ENCODE results near the gene CDK1.

The CDK1 gene

DNA sequence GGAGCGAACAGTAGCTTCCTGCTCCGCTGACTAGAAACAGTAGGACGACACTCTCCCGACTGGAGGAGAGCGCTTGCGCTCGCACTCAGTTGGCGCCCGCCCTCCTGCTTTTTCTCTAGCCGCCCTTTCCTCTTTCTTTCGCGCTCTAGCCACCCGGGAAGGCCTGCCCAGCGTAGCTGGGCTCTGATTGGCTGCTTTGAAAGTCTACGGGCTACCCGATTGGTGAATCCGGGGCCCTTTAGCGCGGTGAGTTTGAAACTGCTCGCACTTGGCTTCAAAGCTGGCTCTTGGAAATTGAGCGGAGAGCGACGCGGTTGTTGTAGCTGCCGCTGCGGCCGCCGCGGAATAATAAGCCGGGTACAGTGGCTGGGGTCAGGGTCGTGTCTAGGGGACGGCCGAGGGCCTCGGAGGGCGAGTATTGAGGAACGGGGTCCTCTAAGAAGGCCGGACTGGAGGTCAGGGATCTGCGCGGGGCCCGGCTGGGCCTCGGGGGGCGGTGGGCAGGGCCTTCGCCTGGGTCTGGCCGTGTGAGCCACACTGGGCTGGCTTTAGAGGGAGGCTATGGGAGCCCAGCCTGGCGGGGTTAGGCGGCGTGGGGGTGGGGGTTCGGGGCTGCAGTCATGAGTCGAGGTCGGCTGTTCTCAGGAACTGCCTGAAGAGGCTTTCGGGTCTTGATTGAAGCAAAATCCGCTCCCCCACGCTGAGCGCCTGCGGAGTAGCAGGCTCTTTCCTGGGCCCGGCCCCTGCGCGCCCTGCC lies at the start of gene CDK1:
Gene CDK1 (plus strand): TSS at position 265 of the 757 bp plus-strand sequence. CDS start 1,688 bp downstream, outside the sequence.
- peak; percentile 93 for DNase-seq

DNA sequence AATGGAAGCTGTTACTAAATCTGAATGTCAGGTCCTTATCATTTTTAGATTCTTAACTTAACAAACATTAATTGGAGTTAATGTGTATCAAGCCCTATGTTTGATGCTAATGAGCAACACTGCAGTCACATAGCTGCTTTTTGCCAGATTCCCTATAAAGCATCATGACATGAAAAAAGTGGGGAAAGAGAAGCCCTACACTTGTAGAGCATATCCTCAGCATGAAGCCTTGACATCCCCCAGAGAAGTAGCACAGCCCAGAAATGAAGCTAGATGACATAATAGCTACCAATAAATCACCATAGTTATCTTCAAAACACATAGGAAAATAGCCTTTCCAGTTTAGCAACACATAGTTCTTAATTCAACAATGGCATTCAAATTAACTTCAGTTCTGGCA lies 49.2 kb upstream of the CDK1 start:
- no peak for DNase-seq

DNA sequence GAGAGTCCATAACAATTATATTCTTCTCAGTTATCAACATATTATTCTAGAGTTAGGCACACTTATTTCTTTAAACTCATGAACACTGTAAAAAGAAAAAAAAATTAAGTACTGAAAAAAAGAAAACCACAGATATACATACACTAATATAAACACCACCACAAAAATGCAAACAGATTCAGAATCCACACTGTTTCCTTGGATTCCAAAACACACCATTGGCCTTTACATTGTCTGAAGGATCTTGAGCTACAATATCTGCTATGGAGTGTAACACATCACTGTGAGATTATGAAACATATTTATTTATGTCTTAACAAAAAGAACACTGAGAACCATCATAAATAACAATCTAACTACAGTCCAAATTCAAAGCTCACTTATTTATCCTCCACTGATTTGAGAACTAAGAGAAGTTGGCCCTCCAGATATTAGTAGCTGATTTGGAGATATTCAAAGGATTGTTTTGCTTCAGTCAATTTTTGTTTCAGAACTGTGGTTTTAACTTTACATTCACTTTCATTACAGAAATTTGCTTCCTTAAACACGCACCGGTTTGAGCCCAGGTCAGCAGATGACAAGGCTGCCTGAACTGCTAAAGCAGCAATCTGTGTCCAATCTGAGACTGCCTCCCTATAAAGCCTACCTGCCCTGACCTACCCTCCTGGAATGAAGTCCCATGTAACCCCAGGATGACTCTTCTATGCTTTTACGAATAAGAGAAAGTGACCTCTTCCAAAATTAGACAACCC lies 47.0 kb upstream of the CDK1 start:
- DNase-seq: no peak

DNA sequence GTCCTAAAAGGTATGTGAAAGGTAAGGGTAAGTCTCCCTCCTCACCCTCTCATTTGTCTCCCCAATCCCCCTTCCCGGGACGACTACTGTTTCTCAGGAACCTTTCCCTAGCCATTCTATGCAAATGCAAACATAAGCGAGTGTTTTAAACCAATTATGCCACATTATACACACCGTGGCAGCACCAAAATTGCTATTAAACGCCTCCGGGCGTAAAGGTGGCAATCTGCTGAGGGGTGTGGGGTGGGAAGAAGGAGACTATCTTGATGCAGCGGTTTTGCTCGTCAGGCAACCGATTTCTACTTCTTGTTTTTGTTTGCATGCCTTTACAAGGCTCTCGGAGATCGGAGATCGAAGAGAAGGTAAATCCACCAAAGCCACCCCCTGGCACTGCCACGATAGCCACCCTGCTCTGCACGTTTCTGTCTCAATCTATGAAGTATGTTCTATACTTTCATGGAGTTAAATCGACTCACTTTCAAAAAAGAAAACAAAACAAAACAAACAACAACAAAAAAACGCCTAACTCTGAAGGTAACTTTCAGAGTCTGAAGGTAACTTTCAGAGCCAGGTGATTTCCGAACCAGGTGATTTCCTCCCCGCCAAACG lies 46.0 kb upstream of the CDK1 start:
- DNase-seq: no peak

DNA sequence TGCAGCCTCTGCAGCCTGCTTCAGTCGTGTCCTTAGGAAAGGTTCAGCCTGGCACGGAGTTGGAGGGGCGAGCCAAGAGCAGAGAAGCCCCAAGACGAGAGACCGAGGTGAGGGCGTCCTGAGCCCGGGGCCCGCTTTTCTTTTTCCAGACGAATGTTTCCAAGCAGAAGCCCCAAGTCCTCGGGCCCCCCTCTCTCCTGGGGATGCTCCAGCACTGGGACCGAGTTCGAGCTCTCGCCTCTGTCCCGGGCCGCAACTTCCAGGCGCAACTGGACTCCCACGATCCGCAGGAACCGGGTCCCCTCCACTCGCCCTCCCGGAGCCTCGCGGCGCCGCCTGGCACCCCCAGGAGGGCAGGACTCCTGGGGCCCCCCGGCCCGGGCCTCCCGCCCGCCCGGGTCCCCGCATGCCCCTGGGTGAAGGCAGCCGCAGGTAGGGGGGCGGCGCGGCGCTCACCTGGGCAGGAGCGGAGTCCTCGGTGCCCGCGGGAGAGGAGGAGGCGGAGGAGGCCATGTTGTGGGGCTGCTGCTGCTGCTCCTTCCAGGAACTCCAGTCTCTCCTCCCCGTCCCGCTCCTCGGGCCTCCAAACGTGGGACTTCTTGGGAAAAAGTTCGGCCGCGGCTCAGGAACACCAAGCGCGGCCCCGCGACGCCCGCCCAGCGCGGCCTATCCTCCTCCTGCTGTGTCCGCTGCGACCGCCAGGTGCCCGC lies 45.3 kb upstream of the CDK1 start:
- DNase-seq: no peak

DNA sequence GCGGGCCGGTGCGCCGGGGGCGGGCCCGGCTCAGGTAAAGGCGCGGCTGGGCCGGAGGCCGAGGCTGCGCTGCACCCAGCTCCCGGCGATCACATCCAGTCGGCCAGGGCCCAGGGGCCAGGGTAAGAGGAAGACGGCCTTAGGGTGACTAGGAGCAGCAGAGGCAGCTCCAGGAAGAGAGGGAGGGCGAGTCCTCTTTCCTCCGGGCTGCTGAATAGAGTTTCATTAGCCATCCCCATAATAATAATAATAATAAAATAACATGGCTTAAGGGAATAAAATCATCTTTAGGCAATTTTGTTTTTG lies 44.8 kb upstream of the CDK1 start:
- no peak for DNase-seq

DNA sequence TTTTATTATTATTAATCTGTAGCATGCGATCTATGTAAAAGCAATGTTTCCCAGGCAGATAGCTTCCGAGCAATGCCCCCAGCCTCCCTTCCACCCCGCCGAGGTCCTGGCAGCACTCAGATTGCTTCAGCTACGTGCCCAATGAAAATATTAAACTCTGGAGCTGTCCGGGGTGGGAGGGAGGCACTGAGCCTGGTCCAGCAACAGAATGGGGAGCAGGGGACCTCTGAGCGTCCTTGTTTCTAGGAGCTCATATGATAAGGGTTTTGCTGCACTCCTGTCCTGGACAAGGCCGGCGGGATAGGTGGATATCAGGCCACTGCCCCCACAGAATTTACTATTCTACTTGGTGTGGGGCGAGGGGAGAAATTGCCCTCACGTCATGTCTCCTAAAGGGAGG lies 44.5 kb upstream of the CDK1 start:
- no peak for DNase-seq

DNA sequence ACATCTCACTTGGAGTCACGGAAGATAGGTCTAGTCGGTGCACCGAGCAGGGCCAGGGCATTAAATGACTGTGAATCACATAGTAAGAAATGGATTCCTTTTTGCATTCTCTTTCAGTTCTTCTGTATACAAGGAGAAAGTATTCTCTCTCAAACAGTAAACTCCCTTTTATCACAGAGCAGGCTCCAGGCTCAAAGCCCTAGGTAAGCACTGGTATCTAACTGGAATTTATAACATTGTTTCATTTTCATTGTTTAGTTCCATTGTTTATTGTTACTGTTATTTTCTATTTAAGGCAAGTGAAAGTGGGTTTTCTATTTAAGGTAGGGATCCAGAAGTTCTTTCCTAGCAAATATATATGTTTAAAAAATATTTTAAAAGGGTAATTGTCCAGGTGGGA lies 44.1 kb upstream of the CDK1 start:
- no peak for DNase-seq

DNA sequence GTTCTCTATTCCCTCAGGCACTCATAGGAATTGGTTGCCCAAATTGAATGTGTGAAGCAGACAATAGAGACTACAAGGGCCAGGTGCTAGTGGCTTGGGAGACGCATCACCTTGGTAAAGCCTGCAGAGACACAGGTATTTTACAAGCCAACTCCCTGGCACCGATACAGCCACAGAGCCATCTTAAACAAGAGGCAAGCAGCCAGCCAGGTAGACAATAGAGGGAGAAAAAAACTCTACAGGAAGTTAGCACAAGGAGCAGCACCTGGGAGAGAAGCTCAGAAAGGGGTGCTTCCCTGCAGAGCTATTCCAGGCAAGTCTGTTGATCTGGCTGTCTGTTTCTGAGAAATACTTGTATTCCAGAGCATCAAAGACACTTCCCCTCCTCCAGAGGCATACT lies 43.0 kb upstream of the CDK1 start:
- no peak for DNase-seq

DNA sequence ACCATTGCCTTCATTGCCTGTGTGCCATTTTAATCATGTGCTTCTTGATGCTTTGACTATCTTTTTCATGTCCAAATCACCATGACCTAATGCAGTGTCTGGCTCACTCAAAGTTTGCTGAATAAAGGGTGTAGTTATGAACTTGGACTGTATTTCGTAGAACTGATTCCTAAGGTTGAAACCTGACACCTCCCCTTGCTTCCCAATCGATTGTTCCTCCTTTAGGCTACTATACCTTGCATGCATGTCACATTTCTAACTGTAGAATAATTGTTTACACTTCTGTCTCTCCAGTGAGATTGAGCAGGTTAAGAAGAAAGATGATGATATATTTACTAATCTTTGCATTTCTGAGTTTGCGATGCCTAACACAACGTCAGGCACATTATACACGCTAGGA lies 41.0 kb upstream of the CDK1 start:
- no peak for DNase-seq

DNA sequence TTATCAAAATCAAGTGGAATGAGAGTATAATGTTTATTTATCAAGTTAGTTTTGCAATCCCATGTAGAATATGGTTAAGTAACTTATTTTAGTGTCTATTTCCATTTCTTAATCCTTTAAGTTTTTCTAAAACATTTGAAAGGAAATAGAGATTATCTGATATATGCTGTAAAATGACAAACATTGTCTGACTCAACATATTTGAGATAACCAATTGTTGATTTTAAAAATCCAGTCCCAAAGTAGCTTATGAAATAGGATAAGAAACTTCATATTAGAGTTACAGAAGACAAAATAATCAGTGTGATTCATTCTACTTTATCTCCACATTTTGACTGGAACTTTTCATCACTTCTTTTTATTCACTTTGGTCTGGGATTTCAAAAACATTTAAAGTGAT lies 38.7 kb upstream of the CDK1 start:
- DNase-seq: no peak

DNA sequence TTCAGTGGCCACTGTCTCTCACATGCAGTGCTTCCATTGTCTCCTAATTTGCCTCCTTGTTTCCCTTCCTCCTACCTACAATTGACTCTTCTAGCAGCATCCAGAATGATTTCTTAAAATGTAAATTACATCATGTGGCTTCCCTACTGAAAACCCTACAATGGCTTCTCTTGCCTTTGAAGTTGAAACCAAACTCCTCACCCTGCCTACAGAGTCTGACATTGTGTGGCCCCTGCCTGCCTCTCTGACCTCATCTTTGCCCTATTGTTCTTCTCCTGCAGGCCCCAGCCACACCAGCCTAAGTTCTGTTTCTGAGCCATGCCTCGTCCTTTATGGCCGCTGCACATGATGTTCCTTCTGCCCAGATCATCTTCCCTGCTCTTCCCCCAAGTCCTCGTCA lies 35.8 kb upstream of the CDK1 start:
- no peak for DNase-seq

DNA sequence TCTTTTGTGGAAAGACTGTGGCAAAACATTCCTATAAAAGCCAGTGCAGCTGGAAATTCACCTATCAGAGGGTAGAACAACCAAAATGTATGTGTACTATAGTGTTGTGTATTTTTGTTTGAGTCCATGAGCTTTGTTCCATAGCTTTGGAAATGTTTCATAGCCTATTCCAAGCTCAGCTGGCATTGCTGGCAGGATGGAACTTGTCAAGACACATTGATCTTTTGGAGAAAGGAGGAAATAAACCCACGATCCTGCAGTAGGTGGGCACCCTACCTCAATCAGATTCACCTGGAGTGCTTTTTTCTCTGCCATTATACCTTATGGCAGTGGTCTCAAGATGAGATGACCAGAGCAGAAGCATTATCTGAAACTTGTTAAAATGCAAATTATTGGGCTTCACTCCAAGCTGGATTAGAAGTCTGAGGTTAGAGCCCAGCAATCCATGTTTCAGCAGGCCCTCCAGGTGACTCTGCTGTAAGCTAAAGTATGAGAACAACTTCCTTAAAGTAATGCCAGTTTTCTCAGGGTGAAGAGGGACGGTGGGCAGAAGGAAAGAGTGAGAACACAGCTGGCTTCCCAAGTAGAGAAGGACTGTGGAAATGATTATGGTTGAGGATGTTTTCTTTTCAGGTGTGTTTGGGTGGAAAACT lies 30.3 kb upstream of the CDK1 start:
- no peak for DNase-seq

DNA sequence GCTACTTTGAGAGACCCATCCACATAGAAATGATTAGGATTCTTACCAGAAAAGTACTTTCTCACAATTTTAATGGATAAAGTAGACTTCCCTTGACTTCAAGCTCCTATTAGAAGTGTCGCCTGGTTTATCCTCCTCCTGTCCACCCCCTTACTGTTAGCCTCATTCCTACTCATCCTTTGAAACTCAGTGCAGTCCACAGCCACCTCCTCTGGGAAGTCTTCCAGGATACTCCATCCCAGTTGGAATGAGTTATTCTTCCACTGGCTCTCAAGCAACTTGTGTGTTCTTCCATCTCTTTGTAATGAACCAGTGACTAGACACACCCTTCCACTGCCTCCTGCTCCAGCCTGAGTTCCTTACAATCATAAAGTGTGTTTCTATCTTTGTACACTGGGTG lies 25.1 kb upstream of the CDK1 start:
- DNase-seq: no peak

DNA sequence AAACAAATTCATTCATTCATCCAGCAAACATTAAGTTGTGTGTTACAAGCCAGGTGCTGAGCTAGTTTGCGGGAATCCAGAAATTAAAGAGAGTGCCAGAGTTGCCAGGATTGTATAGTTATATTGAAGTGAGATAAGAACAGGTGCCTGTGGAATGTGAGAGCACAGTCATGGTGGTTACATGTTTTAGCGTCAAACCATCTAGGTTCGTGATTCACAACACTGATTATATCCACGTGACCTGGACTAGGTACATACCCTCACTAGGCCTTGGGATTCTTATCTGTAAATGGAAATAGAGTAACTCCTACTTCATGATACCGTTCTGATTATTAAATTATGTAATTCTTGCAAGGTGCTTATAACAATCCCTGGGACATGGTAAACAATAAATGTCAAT lies 24.5 kb upstream of the CDK1 start:
- no peak for DNase-seq

DNA sequence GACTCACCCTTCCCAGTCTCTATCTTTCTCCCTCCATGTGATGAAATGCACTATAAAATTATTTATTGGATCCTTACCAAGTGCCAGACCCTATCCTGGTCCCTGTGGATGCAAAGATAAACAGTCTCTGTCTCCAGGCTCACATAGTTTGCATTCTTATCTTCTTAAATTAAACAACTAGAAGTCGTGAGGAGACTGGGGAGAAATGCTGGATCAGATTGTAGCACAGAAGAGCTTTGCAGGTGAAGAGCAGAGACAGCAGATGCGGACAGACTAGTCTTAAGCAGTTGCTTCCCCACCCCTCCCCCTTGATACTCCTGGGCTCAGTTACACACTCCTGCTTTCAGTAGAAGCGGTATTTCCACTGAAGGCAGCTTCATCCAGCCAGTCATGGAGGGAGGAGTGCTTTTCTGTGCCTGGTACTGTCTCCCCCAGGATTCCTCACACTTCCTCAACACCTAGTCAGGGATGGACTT lies 20.8 kb upstream of the CDK1 start:
- no peak for DNase-seq

DNA sequence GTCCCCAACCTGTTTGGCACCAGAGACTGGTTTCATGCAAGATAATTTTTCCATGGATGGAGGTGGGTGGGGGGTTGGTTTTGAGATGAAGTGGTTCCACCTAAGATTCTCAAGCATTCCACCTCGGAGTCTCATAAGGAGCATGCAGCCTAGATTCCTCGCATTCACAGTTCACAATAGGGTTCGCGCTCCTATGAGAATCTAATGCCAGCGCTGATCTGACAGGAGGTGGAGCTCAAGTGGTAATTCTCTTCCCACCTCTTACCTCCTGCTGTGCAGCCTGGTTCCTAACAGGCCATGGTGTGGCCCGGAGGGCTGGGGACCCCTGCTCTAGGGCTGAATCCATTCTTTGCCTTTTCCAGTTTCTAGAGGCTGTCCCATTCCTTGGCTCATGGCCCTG lies 19.1 kb upstream of the CDK1 start:
- DNase-seq: no peak

DNA sequence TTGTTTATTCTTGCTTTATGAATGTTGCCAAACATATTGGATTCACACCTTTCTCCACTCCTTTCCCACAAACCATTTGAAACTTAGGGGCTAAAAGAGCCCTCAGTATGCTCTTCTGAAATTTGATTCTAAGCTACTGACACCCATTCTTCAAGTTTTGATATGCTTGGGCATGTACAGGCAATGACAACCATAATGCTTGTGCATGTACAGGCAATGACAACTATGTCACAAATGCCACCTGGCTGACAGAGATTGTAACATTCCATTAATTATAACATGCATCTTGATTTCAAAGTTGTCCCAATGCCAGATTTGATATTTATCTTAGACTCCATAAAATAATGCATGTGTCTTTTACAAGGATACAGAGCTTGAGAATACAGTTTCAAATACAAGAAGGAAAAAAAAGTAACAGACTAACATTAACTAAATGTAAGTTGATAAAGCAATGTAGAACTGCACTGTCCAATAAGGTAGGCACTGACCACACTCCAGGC lies 17.5 kb upstream of the CDK1 start:
- no peak for DNase-seq

DNA sequence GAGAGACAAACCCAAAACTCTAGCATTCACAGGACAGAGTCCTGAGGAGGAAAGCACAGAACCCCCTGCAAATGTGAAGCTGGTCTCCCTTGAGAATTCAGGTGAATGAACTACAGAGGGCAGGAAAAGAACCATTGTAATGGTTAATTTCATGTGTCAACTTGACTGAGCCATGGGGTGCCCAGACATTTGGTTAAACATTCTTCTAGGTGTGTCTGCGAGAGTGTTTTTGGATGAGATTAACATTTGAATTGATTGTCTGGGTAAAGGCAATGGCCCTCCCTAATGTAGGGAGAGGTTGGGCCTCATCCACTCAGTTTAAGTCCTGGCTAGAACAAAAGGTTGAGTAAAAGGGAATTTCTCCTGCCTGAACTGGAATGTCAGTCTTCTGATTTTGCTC lies 15.7 kb upstream of the CDK1 start:
- DNase-seq: no peak

DNA sequence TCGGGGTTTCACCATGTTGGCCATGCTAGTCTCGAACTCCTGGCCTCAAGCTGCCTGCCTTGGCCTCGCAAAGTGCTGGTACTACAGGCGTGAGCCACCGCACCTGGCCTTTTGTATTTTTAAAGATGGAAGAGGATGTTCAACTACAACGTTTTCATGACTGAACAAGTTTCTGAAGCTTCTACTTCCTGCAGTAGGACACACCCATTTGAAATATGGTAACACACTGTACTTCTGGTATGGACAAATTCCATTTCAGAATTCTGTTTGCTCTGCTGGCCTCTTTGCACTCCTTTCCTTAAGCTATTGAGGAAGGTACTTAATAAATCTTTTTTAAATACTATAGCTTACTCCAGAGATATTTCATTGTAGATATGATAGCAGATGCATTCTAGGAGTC lies 10.9 kb upstream of the CDK1 start:
- no peak for DNase-seq

DNA sequence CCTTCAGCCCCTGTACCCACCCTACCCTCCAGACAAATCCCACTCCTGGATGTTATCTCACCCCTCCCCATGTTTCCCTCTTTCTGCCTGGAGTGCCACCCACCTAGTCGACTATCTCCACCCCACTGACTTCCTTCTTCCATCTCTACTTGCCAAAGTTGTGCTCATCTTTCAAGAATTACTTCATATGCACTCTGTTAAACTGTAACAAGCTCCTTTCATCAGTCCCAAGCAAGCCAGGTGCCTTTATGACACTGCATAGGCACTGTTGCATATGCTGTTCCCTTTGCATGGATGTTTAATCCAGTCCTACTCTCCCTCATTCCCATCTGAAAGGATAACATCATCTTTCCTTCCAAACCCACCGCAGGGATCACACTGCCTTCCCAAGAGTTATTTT lies 8.9 kb upstream of the CDK1 start:
- DNase-seq: no peak

DNA sequence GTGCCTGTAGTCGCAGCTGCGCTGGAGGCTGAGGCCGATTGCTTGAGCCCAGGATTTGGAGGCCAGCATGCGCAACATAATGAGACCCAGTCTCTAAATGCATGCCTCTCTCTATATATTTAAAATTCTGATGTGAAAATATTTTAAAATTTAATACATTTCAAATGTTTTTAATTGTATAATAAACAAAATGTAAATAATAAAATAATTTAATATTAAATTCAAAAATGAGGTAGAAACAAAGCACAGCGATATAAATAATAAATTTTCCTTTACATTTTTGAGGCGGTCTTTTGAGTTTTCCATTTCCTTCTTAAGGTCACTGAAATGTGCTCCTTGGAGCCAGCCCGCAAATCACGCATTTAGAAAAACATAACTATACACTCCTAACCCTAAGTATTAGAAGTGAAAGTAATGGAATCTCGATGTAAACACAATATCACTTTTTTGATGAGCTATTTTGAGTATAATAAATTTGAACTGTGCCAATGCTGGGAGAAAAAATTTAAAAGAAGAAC lies 523 bp upstream of the CDK1 start:
- no peak for DNase-seq
